Measurements from ENCODE around the gene ARID1B. TPM values are rescaled to one million over a fixed set of nuclear protein-coding genes. Genes with fewer than 3 reads are reported as not detected.

ARID1B gene
- total RNA-seq, 6 experiments from 2014 or later = 23.2 to 35.3 (median 30.7) TPM

- no peak for DNase-seq
- Histone ChIP-seq H3K4me1 (no peaks in the 10 kb centered on the region), H3K9me3 (no peaks in the 10 kb centered on the region), H3K27ac (no peak overlapping the region), H3K4me3 (no peak overlapping the region), H3K36me3 (peaks cover 0 to 1% (median 0%) of the 10 kb centered on the region in 4 donors), H3K27me3 (no peaks in the 10 kb centered on the region)
- ATAC-seq = no peak
- TF ChIP-seq, protein P1, sequence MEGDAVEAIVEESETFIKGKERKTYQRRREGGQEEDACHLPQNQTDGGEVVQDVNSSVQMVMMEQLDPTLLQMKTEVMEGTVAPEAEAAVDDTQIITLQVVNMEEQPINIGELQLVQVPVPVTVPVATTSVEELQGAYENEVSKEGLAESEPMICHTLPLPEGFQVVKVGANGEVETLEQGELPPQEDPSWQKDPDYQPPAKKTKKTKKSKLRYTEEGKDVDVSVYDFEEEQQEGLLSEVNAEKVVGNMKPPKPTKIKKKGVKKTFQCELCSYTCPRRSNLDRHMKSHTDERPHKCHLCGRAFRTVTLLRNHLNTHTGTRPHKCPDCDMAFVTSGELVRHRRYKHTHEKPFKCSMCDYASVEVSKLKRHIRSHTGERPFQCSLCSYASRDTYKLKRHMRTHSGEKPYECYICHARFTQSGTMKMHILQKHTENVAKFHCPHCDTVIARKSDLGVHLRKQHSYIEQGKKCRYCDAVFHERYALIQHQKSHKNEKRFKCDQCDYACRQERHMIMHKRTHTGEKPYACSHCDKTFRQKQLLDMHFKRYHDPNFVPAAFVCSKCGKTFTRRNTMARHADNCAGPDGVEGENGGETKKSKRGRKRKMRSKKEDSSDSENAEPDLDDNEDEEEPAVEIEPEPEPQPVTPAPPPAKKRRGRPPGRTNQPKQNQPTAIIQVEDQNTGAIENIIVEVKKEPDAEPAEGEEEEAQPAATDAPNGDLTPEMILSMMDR (IDR thresholded peaks at IDR 0.05) = no peak
- no peak for TF ChIP-seq POLR2A (IDR thresholded peaks at IDR 0.05)
- WGBS (ENCODE audit: insufficient coverage, low coverage, low lambda C conversion rate, missing lambda C conversion rate) = 73% methylated on average over 1 of the region's 1 CpG
- intact Hi-C loops (cut with DNase I) = no loop called here
Observed at GRCh38 chr6:157056275-157056674, 279.1 kb downstream of the ARID1B start.

DNA sequence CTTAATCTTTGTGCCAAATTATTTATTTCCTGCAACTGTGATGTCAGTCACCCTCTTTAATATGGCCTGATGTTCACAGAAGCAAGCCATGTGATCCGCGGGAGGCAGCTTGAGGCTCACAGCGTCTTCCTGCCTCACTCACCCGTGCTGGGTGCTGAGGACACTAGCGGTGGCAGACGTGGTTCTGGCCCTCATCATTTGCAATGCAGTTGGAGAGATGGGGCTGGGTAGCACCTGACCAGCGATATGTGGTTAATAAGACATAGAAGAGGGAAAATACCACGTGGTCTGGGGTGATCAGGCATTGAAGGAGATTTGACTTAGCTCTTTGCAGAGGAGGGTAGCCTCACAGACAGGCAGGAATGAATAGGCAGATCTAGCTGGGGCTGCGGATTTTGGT lies 281.4 kb downstream of the ARID1B start:
- peaks cover 0 to 1% (median 0%) of the 10 kb centered on the region in 4 donors for H3K36me3 ChIP-seq
- no peak overlapping the region for H3K27ac ChIP-seq
- ATAC-seq (no peak), DNase-seq (no peak)
- H3K9me3 ChIP-seq = no peaks in the 10 kb centered on the region
- no peak for TF ChIP-seq POLR2A (IDR thresholded peaks at IDR 0.05)
- TF ChIP-seq, protein P1 (IDR thresholded peaks at IDR 0.05) = no peak
- intact Hi-C loops (cut with DNase I) = no loop called here
- no peaks in the 10 kb centered on the region for H3K27me3 ChIP-seq
- no peak overlapping the region for H3K4me3 ChIP-seq
- WGBS (ENCODE audit: insufficient coverage, low coverage, low lambda C conversion rate, missing lambda C conversion rate) = 84% methylated on average over 5 of the region's 9 CpGs
- no peaks in the 10 kb centered on the region for H3K4me1 ChIP-seq

GRCh38 chr6:157059781-157060180 lies 282.6 kb downstream of the ARID1B start:
- peaks cover 0 to 1% (median 0%) of the 10 kb centered on the region in 4 donors for H3K36me3 ChIP-seq
- intact Hi-C loops (cut with DNase I) = no loop called here
- no peak for DNase-seq
- ATAC-seq = peak in 2 of 4 donors; percentile 18 to 28
- TF ChIP-seq POLR2A (IDR thresholded peaks at IDR 0.05) = no peak
- TF ChIP-seq, protein P1 (IDR thresholded peaks at IDR 0.05) = no peak
- WGBS (ENCODE audit: insufficient coverage, low coverage, low lambda C conversion rate, missing lambda C conversion rate) = 53% methylated on average over 4 of the region's 4 CpGs
- H3K27me3 ChIP-seq = no peaks in the 10 kb centered on the region
- H3K9me3 ChIP-seq = no peaks in the 10 kb centered on the region
- H3K4me1 ChIP-seq = peaks cover 0 to 2% (median 0%) of the 10 kb centered on the region in 4 donors
- H3K4me3 ChIP-seq = no peak overlapping the region
- H3K27ac ChIP-seq = no peak overlapping the region

DNA sequence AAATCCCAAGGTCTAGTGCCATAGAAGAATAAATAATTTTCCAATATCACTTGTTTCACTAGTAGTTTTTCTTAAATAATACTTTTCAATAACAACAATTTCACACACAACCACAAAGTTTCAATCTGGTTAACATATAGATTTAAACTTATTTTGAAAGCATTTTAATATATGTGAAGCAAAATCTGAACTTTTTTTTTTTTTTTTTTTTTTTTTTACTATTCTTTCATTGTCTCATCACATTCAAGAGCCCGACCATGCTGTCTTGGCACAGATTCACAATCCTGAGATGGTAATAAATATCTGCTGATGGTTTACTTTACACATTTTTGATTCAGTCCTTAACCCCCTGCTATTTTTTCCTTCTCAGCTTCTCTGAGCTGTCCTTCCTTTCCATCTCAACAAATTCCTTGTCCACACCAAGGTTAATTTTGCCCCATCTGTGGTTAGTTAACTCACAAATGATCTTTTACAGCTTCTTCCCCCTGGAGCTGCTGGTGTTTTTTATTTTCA lies 283.3 kb downstream of the ARID1B start:
- TF ChIP-seq, protein P1 (IDR thresholded peaks at IDR 0.05) = no peak
- TF ChIP-seq POLR2A (IDR thresholded peaks at IDR 0.05) = no peak
- H3K4me3 ChIP-seq = no peak overlapping the region
- H3K27ac ChIP-seq = no peak overlapping the region
- H3K4me1 ChIP-seq = peaks cover 0 to 8% (median 0%) of the 10 kb centered on the region in 4 donors
- DNase-seq (no peak), ATAC-seq (no peak)
- H3K36me3 ChIP-seq = peaks cover 0 to 1% (median 0%) of the 10 kb centered on the region in 4 donors
- no peaks in the 10 kb centered on the region for H3K9me3 ChIP-seq
- 71% methylated on average over 1 of the region's 1 CpG for WGBS (ENCODE audit: insufficient coverage, low coverage, low lambda C conversion rate, missing lambda C conversion rate)
- intact Hi-C loops (cut with DNase I) = no loop called here
- no peaks in the 10 kb centered on the region for H3K27me3 ChIP-seq
